Peyer's patch (tissue), 4 donors: ENCODE results near the gene PVALEF.

Experiments used
- POLR2A ChIP-seq, 2 donors: fragments of 450-650 bp; IDR thresholded peaks; one replicate each; pipeline ENCODE4 v1.5.1; 2017; ENCODE audit warnings: antibody characterized with exemption in 2 of 2, mild to moderate bottlenecking in 2 of 2, moderate library complexity in 2 of 2
- TF ChIP-seq, protein P1 (sequence below), 6 experiments: fragments of 450-650 bp in 4 of 6; fragments of 200-600 bp in 2 of 6; sonication (generic) in 1 of 6; IDR thresholded peaks; one replicate each; pipeline ENCODE4 v1.5.1; 2017 to 2019; ENCODE audit warnings: antibody characterized with exemption in 6 of 6, mild to moderate bottlenecking in 3 of 6, moderate library complexity in 1 of 6

DNA sequence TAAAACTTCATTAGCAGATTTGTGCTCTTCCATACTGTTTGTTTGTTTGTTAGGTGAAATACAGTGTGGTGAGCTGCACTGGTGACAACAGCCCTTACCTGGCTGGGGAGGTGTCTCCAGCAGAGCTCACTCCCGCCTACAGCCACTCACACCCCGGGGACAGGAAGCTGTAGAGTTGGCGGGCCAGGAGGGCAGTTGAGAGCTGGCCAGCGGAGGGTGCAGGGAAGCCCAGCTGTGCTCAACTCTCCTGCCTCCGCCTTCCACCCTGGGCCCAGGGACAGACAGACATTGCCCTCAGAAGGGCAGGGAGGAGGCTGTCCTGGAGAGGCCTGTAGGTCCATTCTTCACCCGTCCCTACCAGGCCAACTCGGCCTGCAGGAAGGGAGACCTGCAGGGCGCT is 48.6 kb upstream of the PVALEF start:
- no peak for TF ChIP-seq POLR2A (IDR thresholded peaks at IDR 0.05)
- TF ChIP-seq, protein P1, sequence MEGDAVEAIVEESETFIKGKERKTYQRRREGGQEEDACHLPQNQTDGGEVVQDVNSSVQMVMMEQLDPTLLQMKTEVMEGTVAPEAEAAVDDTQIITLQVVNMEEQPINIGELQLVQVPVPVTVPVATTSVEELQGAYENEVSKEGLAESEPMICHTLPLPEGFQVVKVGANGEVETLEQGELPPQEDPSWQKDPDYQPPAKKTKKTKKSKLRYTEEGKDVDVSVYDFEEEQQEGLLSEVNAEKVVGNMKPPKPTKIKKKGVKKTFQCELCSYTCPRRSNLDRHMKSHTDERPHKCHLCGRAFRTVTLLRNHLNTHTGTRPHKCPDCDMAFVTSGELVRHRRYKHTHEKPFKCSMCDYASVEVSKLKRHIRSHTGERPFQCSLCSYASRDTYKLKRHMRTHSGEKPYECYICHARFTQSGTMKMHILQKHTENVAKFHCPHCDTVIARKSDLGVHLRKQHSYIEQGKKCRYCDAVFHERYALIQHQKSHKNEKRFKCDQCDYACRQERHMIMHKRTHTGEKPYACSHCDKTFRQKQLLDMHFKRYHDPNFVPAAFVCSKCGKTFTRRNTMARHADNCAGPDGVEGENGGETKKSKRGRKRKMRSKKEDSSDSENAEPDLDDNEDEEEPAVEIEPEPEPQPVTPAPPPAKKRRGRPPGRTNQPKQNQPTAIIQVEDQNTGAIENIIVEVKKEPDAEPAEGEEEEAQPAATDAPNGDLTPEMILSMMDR (IDR thresholded peaks at IDR 0.05): no peak
